ENCODE measurements around the gene DPEP3.
"Not testable (repeated sequence)": the region's sequence is repeated elsewhere in the genome, so short reads cannot be mapped to it uniquely, and the experiment has no call there.

The DPEP3 gene

GRCh38 chr16:67939507-67940445 lies 40.5 kb downstream of the DPEP3 start:
- no peak for TF ChIP-seq CTCF (IDR thresholded peaks at IDR 0.05; ENCODE audit: low read length, missing control alignments)
- no peak for DNase-seq (ENCODE audit: low read depth)
- no peak overlapping the region for H3K4me3 ChIP-seq (replicated peaks; ENCODE audit: low read depth, low read length)

DNA sequence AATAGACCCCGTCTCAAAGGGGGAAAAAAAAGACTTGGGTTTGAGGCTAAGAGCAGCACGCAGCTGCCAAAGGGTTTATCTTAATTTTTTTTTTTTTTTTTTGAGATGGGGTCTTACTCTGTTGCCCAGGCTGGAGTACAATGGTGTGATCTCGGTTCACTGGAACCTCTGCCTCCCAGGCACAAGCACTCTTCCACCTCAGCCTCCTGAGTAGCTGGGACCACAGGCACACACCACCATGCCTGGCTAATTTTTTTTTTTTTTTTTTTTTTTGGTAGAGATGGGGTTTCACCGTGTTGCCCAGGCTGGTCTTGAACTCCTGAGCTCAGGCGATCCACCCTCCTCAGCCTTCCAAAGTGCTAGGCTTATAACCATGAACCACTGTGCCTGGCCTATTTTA lies 42.6 kb downstream of the DPEP3 start:
- not testable (repeated sequence) for H3K4me3 ChIP-seq (replicated peaks; ENCODE audit: low read depth, low read length); DNase-seq (ENCODE audit: low read depth)

- peak overlapping the region; percentile 95 for H3K4me3 ChIP-seq (replicated peaks; ENCODE audit: low read depth, low read length)
- TF ChIP-seq CTCF (IDR thresholded peaks at IDR 0.05; ENCODE audit: low read length, missing control alignments), result no peak
- DNase-seq (ENCODE audit: low read depth), result peak; percentile 63
Observed at GRCh38 chr16:67936880-67937605, 43.3 kb downstream of the DPEP3 start.

- no peak for TF ChIP-seq CTCF (IDR thresholded peaks at IDR 0.05; ENCODE audit: low read length, missing control alignments)
- H3K4me3 ChIP-seq (replicated peaks; ENCODE audit: low read depth, low read length), result peak within 1 kb of the TSS; percentile 95
- DNase-seq (ENCODE audit: low read depth), result peak; percentile 32
Observed at GRCh38 chr16:67936124-67936879, 44.0 kb downstream of the DPEP3 start, which contains the start of gene PSMB10. Gene PSMB10 (minus strand): TSS chr16:67936850. CDS start chr16:67936749, 101 bp downstream.

- TF ChIP-seq CTCF (IDR thresholded peaks at IDR 0.05; ENCODE audit: low read length, missing control alignments), result no peak
- DNase-seq (ENCODE audit: low read depth), result peak; percentile 90
- H3K4me3 ChIP-seq (replicated peaks; ENCODE audit: low read depth, low read length), result peak overlapping the region; percentile 95
Observed at GRCh38 chr16:67935402-67936123, 44.7 kb downstream of the DPEP3 start.

DNA sequence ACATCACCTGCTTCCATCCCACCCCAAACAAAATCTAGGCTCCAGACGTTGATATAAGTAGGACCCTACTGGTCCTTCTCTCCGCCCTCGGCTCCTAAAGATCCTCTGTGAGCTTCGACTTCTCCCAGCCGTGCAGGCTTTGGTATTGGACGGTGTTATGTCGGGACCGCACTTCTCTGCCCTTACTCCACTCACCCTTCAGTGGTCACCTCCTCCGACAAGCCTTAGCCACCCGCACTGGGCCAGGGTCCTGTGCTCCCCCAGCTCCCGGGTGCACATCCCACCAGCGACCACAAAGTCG lies 45.2 kb downstream of the DPEP3 start:
- peak overlapping the region; percentile 95 for H3K4me3 ChIP-seq (replicated peaks; ENCODE audit: low read depth, low read length)
- DNase-seq (ENCODE audit: low read depth), result no peak
- no peak for TF ChIP-seq CTCF (IDR thresholded peaks at IDR 0.05; ENCODE audit: low read length, missing control alignments)
